Measurements from ENCODE around the gene GALNT10. TPM values are rescaled to one million over a fixed set of nuclear protein-coding genes. Genes with fewer than 3 reads are reported as not detected.

Gene GALNT10
- total and polyA plus RNA-seq, 2 of the 8 experiments (the other 6 are each of a cell fraction or from before 2014, with no cell fraction given), result 4.6 to 15.5 TPM

DNA sequence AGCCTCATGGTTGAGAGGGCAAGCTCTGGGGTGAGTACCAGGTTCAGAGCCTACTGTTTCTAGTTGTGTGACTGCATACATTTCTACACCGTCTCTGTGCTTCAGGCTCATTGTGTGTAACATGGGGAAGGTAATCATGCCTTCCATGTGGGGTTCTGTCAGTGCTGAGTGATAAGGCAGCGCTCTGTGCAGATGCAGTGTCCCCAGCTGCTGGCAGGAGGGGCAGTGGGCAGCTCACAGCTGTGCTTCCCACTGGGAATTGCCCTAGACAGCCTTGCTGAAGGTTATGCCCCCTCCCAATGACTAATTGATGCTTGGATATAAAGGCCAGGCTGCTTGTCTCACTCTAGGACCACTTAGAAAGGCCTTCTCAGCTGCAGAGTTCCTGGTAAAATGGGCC lies 133.5 kb downstream of the GALNT10 start:
- no peak overlapping the region for H3K4me2 ChIP-seq (ENCODE audit: insufficient read depth in 1 of 2, low read depth in 2 of 2, low read length in 2 of 2)
- POLR2A ChIA-PET (ENCODE audit: partially characterized antibody), result no interaction called here
- H3K36me3 ChIP-seq (ENCODE audit: control insufficient read depth in 2 of 4, insufficient read depth in 4 of 4, low read length in 3 of 4), result no peaks in the 10 kb centered on the region
- H4K20me1 ChIP-seq (replicated peaks in 1 of 2; ENCODE audit: control insufficient read depth in 1 of 2, insufficient read depth in 2 of 2, low read length in 2 of 2), result no peaks in the 10 kb centered on the region
- no peak overlapping the region for H2AFZ ChIP-seq (ENCODE audit: low read length)
- no peak overlapping the region for H2BK5ac ChIP-seq (ENCODE audit: low read depth, low read length)
- no peak overlapping the region for H3K14ac ChIP-seq (ENCODE audit: insufficient read length)
- H3K9me3 ChIP-seq (ENCODE audit: insufficient read depth in 2 of 2, low read depth in 1 of 2, low read length in 1 of 2), result no peaks in the 10 kb centered on the region
- no peak overlapping the region for H3K4ac ChIP-seq (replicated peaks; ENCODE audit: insufficient read length, low read depth, low read length)
- no peak overlapping the region for H3K9ac ChIP-seq (replicated peaks in 1 of 4; ENCODE audit: extremely low read depth in 1 of 4, low read depth in 3 of 4, low read length in 3 of 4)
- H3K79me1 ChIP-seq (ENCODE audit: low read depth, low read length), result no peaks in the 10 kb centered on the region
- H2BK120ac ChIP-seq (replicated peaks; ENCODE audit: low read depth, low read length), result no peak overlapping the region
- 85% methylated on average over 2 of the region's 2 CpGs; no CpG with 5 or more reads in 1 of the 2 experiments for WGBS, 2 experiments (ENCODE audit: extremely low coverage in 1 of 2, insufficient coverage in 1 of 2, insufficient read length in 1 of 2, insufficient replicate concordance in 2 of 2, low coverage in 1 of 2, low lambda C conversion rate in 2 of 2, missing lambda C conversion rate in 1 of 2)
- CTCF ChIA-PET (ENCODE audit: partially characterized antibody), result interaction anchor here (1.4 to 1.5 kb wide), 2 partner anchors 81 to 251 kb away, joined by 3 to 4 read pairs; no protein-coding TSS in a partner anchor
- no peak overlapping the region for H3K18ac ChIP-seq (ENCODE audit: extremely low read depth, low read length)
- DNase-seq (ENCODE audit: low read depth in 1 of 2, low spot score in 2 of 2), result no peak
- H2AK5ac ChIP-seq (ENCODE audit: low read depth, low read length), result no peak overlapping the region; the same call in 1 of the 2 replicates
- no peak overlapping the region for H2BK20ac ChIP-seq (ENCODE audit: low read length)
- no peaks in the 10 kb centered on the region for H3K27me3 ChIP-seq (replicated peaks in 1 of 4; ENCODE audit: control insufficient read depth in 3 of 4, extremely low read depth in 1 of 4, insufficient read depth in 3 of 4, low read length in 3 of 4)
- H2BK15ac ChIP-seq (ENCODE audit: low read length), result no peak overlapping the region
- H3K23ac ChIP-seq (ENCODE audit: insufficient read length), result no peak overlapping the region
- H3K27ac ChIP-seq (ENCODE audit: low read depth, low read length), result no peak overlapping the region
- H4K91ac ChIP-seq (replicated peaks; ENCODE audit: insufficient read length, low read length), result no peak overlapping the region
- no peak overlapping the region for H3K56ac ChIP-seq (replicated peaks; ENCODE audit: insufficient read length, low read depth, low read length)
- FAIRE-seq, result no peak
- H2BK12ac ChIP-seq (ENCODE audit: low read depth, low read length), result no peak overlapping the region
- H4K5ac ChIP-seq (ENCODE audit: insufficient read length, low read depth, low read length), result no peak overlapping the region
- no peak overlapping the region for H4K8ac ChIP-seq (ENCODE audit: extremely low read depth, insufficient read depth, low read length)
- no peaks in the 10 kb centered on the region for H3K23me2 ChIP-seq (ENCODE audit: low read depth, low read length)
- H3K4me1 ChIP-seq (replicated peaks in 1 of 4; ENCODE audit: control insufficient read depth in 3 of 4, insufficient read depth in 4 of 4, low read length in 3 of 4), result no peaks in the 10 kb centered on the region; a peak in 1 of 7 replicates
- no peaks in the 10 kb centered on the region for H3K79me2 ChIP-seq (ENCODE audit: control insufficient read depth in 1 of 2, insufficient read depth in 2 of 2, low read length in 2 of 2)
- H3K4me3 ChIP-seq (ENCODE audit: extremely low read depth in 1 of 4, insufficient read depth in 2 of 4, low read depth in 3 of 4, low read length in 4 of 4), result no peak overlapping the region
- TF ChIP-seq SAP30 (IDR thresholded peaks at IDR 0.05; ENCODE audit: insufficient read depth, insufficient replicate concordance, low read length) (no peak), TBP (IDR thresholded peaks at IDR 0.05; ENCODE audit: low read depth, low read length) (no peak)
- TF ChIP-seq, protein P1, sequence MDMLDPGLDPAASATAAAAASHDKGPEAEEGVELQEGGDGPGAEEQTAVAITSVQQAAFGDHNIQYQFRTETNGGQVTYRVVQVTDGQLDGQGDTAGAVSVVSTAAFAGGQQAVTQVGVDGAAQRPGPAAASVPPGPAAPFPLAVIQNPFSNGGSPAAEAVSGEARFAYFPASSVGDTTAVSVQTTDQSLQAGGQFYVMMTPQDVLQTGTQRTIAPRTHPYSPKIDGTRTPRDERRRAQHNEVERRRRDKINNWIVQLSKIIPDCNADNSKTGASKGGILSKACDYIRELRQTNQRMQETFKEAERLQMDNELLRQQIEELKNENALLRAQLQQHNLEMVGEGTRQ (IDR thresholded peaks at IDR 0.05; ENCODE audit: low read length), result no peak
